Fibroblast of lung (primary cell): Measurements from ENCODE around the gene SMIM36.

Experiments
- CTCF ChIP-seq, 2 donors: IDR thresholded peaks in 1 of 2; conservative IDR thresholded peaks in 1 of 2; 1 replicate in 1 of 2; 2 replicates in 1 of 2; pipeline ENCODE4 v1.5.1; 2011 to 2012; ENCODE audit warnings: low read length in 2 of 2, control low read depth in 1 of 2, inconsistent platforms in 1 of 2, low read depth in 1 of 2, mild to moderate bottlenecking in 1 of 2
- EZH2 ChIP-seq: IDR thresholded peaks from 2 replicates; pipeline ENCODE4 v1.5.1; 2012; ENCODE audit warnings: low read length, control low read depth, mild to moderate bottlenecking; ENCODE audit errors: missing control alignments

- TF ChIP-seq CTCF (conservative IDR thresholded peaks at IDR 0.05 in 1 of 2, IDR thresholded peaks at IDR 0.05 in 1 of 2; ENCODE audit: low read depth in 1 of 2, low read length in 2 of 2), result no peak
- TF ChIP-seq EZH2, result no peak
These were observed 26.7 kb downstream of the SMIM36 start for GRCh38 chr17:55484575-55484974.
